ENCODE measurements around the gene CSN3.

GRCh38 chr4:70239131-70239883 is 3.1 kb upstream of the CSN3 start:
- TF ChIP-seq MXI1 (IDR thresholded peaks at IDR 0.05; ENCODE audit: low read depth, low read length) (no peak), TCF12 (IDR thresholded peaks at IDR 0.05) (no peak), MAX (IDR thresholded peaks at IDR 0.05; ENCODE audit: low read depth) (no peak), FOXJ3 (CRISPR knock-in tag; IDR thresholded peaks at IDR 0.05) (no peak), JUND (IDR thresholded peaks at IDR 0.05) (no peak), SIN3A (IDR thresholded peaks at IDR 0.05; ENCODE audit: borderline replicate concordance, low read depth, low read length) (no peak), CTCF (IDR thresholded peaks at IDR 0.05) (no peak), NRF1 (IDR thresholded peaks at IDR 0.05; ENCODE audit: low read depth, low read length) (no peak), USF2 (IDR thresholded peaks at IDR 0.05; ENCODE audit: borderline replicate concordance, low read depth, low read length) (no peak), REST (IDR thresholded peaks at IDR 0.05; ENCODE audit: low read depth, low read length) (no peak), SMC3 (IDR thresholded peaks at IDR 0.05; ENCODE audit: low read depth, low read length) (no peak), POLR2AphosphoS5 (IDR thresholded peaks at IDR 0.05; ENCODE audit: low read depth, low read length) (no peak), IRF3 (IDR thresholded peaks at IDR 0.05; ENCODE audit: low read depth, low read length) (no peak), MEF2A (IDR thresholded peaks at IDR 0.05; ENCODE audit: borderline replicate concordance, low read depth) (no peak)
